Activated naive CD4-positive, alpha-beta T cell treated with anti-CD3 and anti-CD28 coated beads, Interleukin-2, amount 50 U/mL, for 72 hours (primary cell): ENCODE data around the gene MLKL. TPM values are rescaled to one million over a fixed set of nuclear protein-coding genes. Genes with fewer than 3 reads are reported as not detected.
A peak's percentile ranks its signal among the peaks of the same experiment; 100 is the strongest.
"Not testable (repeated sequence)": the region's sequence is repeated elsewhere in the genome, so short reads cannot be mapped to it uniquely, and the experiment has no call there.

Source experiments
- ATAC-seq, 2 donors: fragments of 150-1000 bp; cut with Tn5 transposase; 2 replicates each; pipeline ENCODE4 v1.10.0; 2021; ENCODE audit warnings: mild to moderate bottlenecking in 2 of 2, moderate library complexity in 2 of 2
- DNase-seq, 2 donors: peaks; one replicate each; pipeline ENCODE4 v3.0.0; 2021 to 2022; ENCODE audit warnings: low spot score in 2 of 2
- H3K27ac Mint-ChIP-seq, 2 donors: one replicate each; pipeline ENCODE4 v1.8.0; 2022; ENCODE audit warnings: mild to moderate bottlenecking in 2 of 2, mixed read lengths in 2 of 2
- H3K36me3 Mint-ChIP-seq, 2 donors: one replicate each; pipeline ENCODE4 v1.8.0; 2022; ENCODE audit warnings: mixed read lengths in 2 of 2
- H3K9me3 Mint-ChIP-seq, 2 donors: one replicate each; pipeline ENCODE4 v1.8.0; 2022; ENCODE audit warnings: mixed read lengths in 2 of 2
- total RNA-seq, 2 donors: library from RNA; stranded (reverse); gene quantifications; one replicate each; pipeline ENCODE4 v1.2.3, GENCODE V29; 2022

Gene MLKL
- total RNA-seq, 2 donors from 2014 or later: 16.5 to 27.5 TPM

DNA sequence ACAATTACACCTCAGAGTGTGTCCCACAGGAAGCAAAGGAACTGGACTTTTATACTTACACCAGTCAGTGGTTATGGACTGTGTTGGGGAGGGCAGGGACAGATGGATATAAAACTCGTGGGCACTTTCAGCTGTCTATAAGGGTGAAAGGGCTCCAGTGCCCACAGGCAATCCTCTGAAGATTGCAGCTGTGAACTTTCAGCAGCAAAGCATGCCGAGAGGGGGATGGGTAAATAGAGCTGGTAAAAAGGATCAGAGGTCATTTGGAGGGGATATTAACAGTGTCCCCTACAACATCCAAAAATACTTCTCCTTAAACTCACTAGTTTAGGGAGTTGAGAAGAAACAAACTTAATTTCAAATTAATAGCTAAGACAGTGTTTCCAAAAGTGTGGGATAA, 20.7 kb downstream of the MLKL start:
- Mint-ChIP-seq H3K36me3 (peaks cover 0 to 5% of the 10 kb centered on the region in 2 donors), H3K9me3 (no peaks in the 10 kb centered on the region), H3K27ac (peak overlapping the region in 1 of 2 donors; percentile 56)
- no peak for ATAC-seq
- DNase-seq: no peak

- no peaks in the 10 kb centered on the region for H3K9me3 Mint-ChIP-seq
- peaks cover 0 to 6% of the 10 kb centered on the region in 2 donors for H3K36me3 Mint-ChIP-seq
- DNase-seq: no peak
- H3K27ac Mint-ChIP-seq: peak overlapping the region; percentile 32 to 65
- no peak for ATAC-seq
Observed at GRCh38 chr16:74677868-74678267, 22.8 kb downstream of the MLKL start.

GRCh38 chr16:74673876-74674275, 26.8 kb downstream of the MLKL start:
- ATAC-seq (no peak), DNase-seq (no peak)
- H3K36me3 Mint-ChIP-seq: peaks cover 8 to 20% of the 10 kb centered on the region in 2 donors
- H3K9me3 Mint-ChIP-seq: no peaks in the 10 kb centered on the region
- peak overlapping the region; percentile 22 to 53 for H3K27ac Mint-ChIP-seq

GRCh38 chr16:74668877-74669276, 31.8 kb downstream of the MLKL start:
- H3K9me3 Mint-ChIP-seq, DNase-seq, ATAC-seq, H3K27ac Mint-ChIP-seq: not testable (repeated sequence)
- peaks cover 32 to 38% of the 10 kb centered on the region in 2 donors for H3K36me3 Mint-ChIP-seq

DNA sequence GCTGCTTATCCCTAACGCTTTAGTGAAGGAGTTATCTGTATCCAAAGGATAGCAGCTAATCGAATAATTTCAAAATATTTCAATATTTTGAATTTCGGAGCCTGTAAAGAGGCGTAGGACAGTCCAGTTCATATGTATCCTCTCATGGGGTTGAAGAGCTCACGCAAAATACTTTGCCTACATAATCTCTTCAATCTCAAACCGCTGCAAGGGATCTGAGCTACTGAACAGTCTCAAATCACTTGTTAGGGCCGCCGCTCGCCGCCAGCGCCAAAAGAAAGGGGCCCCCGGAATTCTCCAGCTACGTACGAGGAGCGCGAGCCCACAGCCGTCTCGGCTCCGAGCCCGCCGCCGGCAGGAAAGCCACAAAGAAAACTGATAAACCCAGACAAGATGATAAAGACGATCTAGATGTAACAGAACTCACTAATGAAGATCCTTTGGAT, 33.4 kb downstream of the MLKL start:
- peaks cover 7% of the 10 kb centered on the region in 2 donors for H3K9me3 Mint-ChIP-seq
- DNase-seq (peak in 1 of 2 donors; percentile 48), ATAC-seq (peak; percentile 5 to 8)
- peak overlapping the region; percentile 95 to 99 for H3K27ac Mint-ChIP-seq
- H3K36me3 Mint-ChIP-seq: peaks cover 47% of the 10 kb centered on the region in 2 donors

DNA sequence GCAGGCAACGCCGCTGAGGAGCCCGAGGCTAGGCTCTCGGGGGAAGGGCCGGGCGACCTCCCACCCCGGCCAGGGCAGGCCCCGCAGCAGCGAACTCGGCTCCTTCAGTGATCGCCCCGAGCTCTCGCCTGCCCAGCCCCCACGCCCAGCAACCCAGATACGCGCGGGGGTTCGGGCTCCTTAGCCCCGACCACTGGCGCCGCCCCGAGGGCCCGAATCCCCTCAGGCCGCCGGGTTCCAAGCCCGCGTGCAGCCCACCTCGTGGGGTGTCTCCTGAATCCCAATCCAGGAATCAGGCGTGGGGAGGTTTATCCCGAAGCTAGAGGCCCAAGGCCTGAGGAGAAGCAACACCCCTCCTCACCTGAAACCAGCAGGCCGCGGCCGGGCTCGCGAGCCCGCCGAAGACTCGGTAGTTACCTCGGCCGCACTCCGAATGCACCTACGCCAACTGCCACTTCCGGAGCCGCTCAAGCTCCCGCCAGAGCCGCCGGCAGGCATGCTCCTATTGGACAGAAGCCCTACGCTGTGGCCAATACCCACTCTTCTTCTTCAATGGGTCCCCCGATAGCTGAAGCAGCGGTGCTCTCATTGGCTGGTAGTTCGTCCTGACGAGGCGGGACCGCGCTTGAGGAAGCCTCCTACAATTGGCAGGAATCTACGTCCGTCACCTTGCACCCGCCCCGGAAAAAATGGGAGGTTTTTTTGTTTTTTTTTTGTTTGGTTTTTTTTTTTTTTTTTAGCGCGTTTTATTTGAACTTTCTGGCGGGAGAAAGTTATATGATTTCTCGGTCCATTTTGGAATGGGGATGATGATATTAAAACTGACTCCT, 34.0 kb downstream of the MLKL start, which contains the start of gene RFWD3:
Gene RFWD3, minus strand, starts transcription at position 453 of the 830 bp plus-strand sequence. CDS start 5,428 bp downstream, outside the sequence.
- H3K36me3 Mint-ChIP-seq: peaks cover 42 to 46% of the 10 kb centered on the region in 2 donors
- peak; percentile 91 to 97 for DNase-seq
- peak within 1 kb of the TSS; percentile 95 to 99 for H3K27ac Mint-ChIP-seq

GRCh38 chr16:74666010-74666421, 34.6 kb downstream of the MLKL start:
- Mint-ChIP-seq H3K9me3 (peaks cover 7% of the 10 kb centered on the region in 2 donors), H3K27ac (peak overlapping the region; percentile 65 to 95), H3K36me3 (peaks cover 42 to 45% of the 10 kb centered on the region in 2 donors)
- no peak for ATAC-seq
- DNase-seq: no peak

More for the DNA sequence above, 34.0 kb downstream of the MLKL start, which contains the start of gene RFWD3:
- peaks cover 7% of the 10 kb centered on the region in 2 donors for H3K9me3 Mint-ChIP-seq
- ATAC-seq: peak; percentile 100

DNA sequence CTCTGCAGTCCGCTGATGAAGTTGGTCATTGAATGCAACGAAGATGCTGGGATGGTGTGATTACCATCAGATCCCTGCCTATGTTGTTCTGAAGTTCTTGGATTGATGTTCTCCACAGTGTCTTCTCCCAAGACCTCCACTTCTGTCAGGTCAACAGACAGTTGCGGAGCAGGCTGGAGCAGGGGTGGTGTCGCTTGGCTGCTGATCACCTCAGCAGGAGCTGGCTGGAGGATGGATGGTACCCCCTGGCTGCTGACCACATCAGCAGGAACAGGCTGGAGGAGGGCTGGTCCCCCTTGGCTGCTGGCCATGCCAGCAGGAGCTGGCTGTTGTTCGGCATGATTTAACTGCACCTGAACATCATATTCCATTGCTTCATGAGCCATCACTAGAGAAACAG, 39.6 kb downstream of the MLKL start:
- peaks cover 47 to 78% of the 10 kb centered on the region in 2 donors for H3K36me3 Mint-ChIP-seq
- H3K27ac Mint-ChIP-seq: peak overlapping the region; percentile 35 to 74
- H3K9me3 Mint-ChIP-seq: no peaks in the 10 kb centered on the region
- ATAC-seq (no peak), DNase-seq (no peak)

DNA sequence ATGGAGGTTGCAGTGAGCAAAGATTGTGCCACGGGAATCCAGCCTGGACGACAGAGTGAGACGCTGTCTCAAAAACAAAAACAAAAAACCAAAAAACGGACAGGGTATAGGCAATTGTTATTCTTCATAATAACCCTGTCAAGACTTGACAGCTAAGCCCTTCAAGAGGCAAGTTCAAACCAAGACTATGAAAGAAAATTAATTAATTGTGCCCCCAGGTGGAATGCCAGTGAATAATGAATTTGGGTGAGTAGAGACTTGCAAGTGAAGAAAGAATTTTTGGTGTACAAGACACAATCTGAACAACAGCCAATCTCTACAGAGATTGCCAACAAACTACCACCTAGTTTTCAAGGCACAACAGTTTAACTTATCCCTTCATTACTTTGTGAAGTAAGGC, 40.3 kb downstream of the MLKL start:
- Mint-ChIP-seq H3K9me3 (no peaks in the 10 kb centered on the region), H3K27ac (no peak overlapping the region), H3K36me3 (peaks cover 47 to 82% of the 10 kb centered on the region in 2 donors)
- DNase-seq (no peak), ATAC-seq (no peak)

DNA sequence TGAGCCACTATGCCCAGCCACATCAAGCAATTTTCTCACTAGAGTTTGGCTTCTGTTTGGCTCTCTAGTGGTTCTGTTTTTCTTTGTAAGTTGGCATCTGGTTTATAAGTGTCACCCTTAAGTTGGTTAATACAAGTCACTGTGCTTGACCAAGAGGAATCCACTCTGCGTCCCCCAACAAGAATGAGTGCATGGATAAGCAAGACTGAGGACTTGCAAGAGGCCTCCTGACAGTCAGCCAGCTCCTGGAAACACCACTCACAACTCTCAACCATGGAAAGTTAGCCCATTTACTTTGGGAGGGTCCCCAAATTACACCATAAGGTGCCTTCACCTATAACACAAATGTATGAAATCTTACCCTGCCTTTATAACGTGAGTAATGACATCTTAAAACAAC, 41.6 kb downstream of the MLKL start:
- DNase-seq (no peak), ATAC-seq (peak in 1 of 2 donors; percentile 18)
- peak overlapping the region in 1 of 2 donors; percentile 80 for H3K27ac Mint-ChIP-seq
- peaks cover 42 to 69% of the 10 kb centered on the region in 2 donors for H3K36me3 Mint-ChIP-seq
- H3K9me3 Mint-ChIP-seq: no peaks in the 10 kb centered on the region

- DNase-seq (no peak), ATAC-seq (peak in 1 of 2 donors; percentile 50)
- Mint-ChIP-seq H3K27ac (peak overlapping the region in 1 of 2 donors; percentile 22), H3K36me3 (peaks cover 35 to 64% of the 10 kb centered on the region in 2 donors), H3K9me3 (no peaks in the 10 kb centered on the region)
Observed at GRCh38 chr16:74657870-74658642, 42.6 kb downstream of the MLKL start.

- DNase-seq: no peak
- ATAC-seq: no peak
- Mint-ChIP-seq H3K27ac (peak overlapping the region in 1 of 2 donors; percentile 75), H3K9me3 (no peaks in the 10 kb centered on the region), H3K36me3 (peaks cover 19 to 45% of the 10 kb centered on the region in 2 donors)
Observed at GRCh38 chr16:74654536-74655050, 46.1 kb downstream of the MLKL start.

GRCh38 chr16:74652883-74653282, 47.8 kb downstream of the MLKL start:
- DNase-seq: not testable (repeated sequence)

DNA sequence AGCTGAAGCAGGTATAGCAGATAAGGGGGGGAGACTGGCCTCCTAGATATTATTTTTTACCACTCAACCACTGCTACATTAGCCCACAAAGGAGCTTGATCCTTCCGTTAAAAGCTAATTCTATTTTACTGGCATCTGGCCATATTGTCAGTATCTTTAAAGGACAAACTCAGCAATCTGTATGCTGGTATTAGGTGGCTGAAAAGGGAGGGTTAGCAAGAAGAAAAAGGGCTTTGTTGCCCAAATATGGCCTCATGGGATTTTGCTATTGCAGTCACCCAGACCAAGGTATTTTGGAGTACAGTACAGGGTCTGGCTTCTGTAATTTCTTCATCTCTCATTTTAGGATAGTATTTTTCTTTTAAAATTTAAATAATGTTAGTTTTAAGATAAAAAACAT, 48.4 kb downstream of the MLKL start:
- ATAC-seq (no peak), DNase-seq (no peak)
- H3K9me3 Mint-ChIP-seq: no peaks in the 10 kb centered on the region
- H3K27ac Mint-ChIP-seq: no peak overlapping the region
- H3K36me3 Mint-ChIP-seq: peaks cover 12 to 24% of the 10 kb centered on the region in 2 donors

More at GRCh38 chr16:74652883-74653282, 47.8 kb downstream of the MLKL start:
- Mint-ChIP-seq H3K36me3 (peaks cover 12 to 28% of the 10 kb centered on the region in 2 donors), H3K27ac (peak overlapping the region in 1 of 2 donors; percentile 79)
- H3K9me3 Mint-ChIP-seq, ATAC-seq: not testable (repeated sequence)

DNA sequence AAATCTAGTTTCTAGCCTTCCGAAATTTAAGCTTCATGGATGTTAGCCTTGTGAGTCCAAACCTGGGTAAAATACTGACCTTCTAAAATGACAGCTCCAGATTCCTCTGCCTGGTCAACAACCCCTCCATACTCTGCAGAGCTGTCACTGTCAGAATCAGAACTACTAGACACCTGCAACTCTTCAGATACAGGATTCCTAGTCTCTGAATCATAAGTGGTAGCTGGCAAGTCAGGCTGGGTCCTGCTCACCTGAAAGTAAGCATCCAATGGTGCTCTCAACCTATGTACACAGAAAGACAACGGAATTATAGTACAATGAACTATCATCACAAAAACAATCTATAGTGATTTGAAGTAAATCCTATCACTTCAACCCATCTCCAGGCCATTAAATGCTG, 48.8 kb downstream of the MLKL start:
- ATAC-seq: no peak
- no peak overlapping the region for H3K27ac Mint-ChIP-seq

GRCh38 chr16:74650966-74651567, 49.6 kb downstream of the MLKL start:
- no peaks in the 10 kb centered on the region for H3K9me3 Mint-ChIP-seq
- peak overlapping the region in 1 of 2 donors; percentile 60 for H3K27ac Mint-ChIP-seq
- no peak for DNase-seq
- ATAC-seq: no peak
- peaks cover 12 to 18% of the 10 kb centered on the region in 2 donors for H3K36me3 Mint-ChIP-seq

More for the DNA sequence above, 48.8 kb downstream of the MLKL start:
- no peak for DNase-seq
- Mint-ChIP-seq H3K36me3 (peaks cover 12 to 21% of the 10 kb centered on the region in 2 donors), H3K9me3 (no peaks in the 10 kb centered on the region)
